ENCODE measurements around the gene PACSIN3.

The PACSIN3 gene

DNA sequence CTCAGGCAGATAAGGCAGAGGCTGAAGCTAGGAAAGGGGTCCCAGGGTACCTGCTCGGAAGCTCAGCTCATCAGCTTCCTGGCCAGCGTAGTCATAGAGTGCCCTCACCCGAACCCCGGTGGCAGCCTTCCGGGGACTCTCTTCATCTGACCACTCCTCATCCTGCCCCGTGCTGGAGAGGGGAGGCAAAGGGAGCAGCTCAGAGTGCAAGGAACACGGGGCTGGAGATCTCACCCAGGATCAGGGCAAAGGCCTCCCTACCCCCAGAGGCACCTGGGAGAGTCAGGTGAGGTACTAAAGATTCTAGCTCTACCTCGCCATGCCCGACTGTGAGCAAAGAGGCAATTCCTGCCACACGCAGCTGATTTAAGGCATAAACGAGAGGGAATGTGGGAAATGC is 7.9 kb downstream of the PACSIN3 start:
- TF ChIP-seq POLR2AphosphoS5 (IDR thresholded peaks at IDR 0.05; ENCODE audit: low read depth, low read length) (no peak), FOXP2 (optimal IDR thresholded peaks at IDR 0.05; ENCODE audit: borderline replicate concordance, extremely low read depth, extremely low read length, insufficient read depth) (no peak), SIN3A (IDR thresholded peaks at IDR 0.05; ENCODE audit: borderline replicate concordance, insufficient read depth, low read length) (no peak), TAF1 (IDR thresholded peaks at IDR 0.05; ENCODE audit: borderline replicate concordance, insufficient read depth, low read length) (no peak)
- TF ChIP-seq, protein P1, sequence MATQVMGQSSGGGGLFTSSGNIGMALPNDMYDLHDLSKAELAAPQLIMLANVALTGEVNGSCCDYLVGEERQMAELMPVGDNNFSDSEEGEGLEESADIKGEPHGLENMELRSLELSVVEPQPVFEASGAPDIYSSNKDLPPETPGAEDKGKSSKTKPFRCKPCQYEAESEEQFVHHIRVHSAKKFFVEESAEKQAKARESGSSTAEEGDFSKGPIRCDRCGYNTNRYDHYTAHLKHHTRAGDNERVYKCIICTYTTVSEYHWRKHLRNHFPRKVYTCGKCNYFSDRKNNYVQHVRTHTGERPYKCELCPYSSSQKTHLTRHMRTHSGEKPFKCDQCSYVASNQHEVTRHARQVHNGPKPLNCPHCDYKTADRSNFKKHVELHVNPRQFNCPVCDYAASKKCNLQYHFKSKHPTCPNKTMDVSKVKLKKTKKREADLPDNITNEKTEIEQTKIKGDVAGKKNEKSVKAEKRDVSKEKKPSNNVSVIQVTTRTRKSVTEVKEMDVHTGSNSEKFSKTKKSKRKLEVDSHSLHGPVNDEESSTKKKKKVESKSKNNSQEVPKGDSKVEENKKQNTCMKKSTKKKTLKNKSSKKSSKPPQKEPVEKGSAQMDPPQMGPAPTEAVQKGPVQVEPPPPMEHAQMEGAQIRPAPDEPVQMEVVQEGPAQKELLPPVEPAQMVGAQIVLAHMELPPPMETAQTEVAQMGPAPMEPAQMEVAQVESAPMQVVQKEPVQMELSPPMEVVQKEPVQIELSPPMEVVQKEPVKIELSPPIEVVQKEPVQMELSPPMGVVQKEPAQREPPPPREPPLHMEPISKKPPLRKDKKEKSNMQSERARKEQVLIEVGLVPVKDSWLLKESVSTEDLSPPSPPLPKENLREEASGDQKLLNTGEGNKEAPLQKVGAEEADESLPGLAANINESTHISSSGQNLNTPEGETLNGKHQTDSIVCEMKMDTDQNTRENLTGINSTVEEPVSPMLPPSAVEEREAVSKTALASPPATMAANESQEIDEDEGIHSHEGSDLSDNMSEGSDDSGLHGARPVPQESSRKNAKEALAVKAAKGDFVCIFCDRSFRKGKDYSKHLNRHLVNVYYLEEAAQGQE (IDR thresholded peaks at IDR 0.05; ENCODE audit: insufficient read depth in 1 of 2, low read depth in 2 of 2, low read length in 2 of 2), result no peak

DNA sequence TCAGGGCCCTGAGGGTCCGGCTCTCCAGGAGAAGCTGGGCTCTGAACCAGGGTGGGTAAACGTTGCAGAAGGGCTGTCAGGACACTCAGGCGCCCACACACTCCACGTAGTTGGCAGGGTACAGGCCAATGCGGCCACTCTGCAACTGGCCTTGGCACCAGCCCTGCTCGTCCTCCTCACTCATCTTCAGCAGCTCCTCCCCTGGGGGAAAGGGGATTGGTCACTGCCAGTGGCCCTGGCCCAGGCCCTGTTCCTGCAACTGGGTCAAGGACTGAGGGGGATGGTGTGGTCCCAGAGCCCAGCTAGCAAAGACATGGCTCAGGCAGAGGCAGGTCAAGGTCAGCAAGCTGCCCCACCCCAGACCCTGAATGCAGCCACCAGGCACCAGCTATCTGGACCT is 8.4 kb downstream of the PACSIN3 start:
- TF ChIP-seq TAF1 (IDR thresholded peaks at IDR 0.05; ENCODE audit: borderline replicate concordance, insufficient read depth, low read length), result no peak
- TF ChIP-seq SIN3A (IDR thresholded peaks at IDR 0.05; ENCODE audit: borderline replicate concordance, insufficient read depth, low read length), result no peak
- no peak for TF ChIP-seq FOXP2 (optimal IDR thresholded peaks at IDR 0.05; ENCODE audit: borderline replicate concordance, extremely low read depth, extremely low read length, insufficient read depth)
- TF ChIP-seq POLR2AphosphoS5 (IDR thresholded peaks at IDR 0.05; ENCODE audit: low read depth, low read length), result no peak

DNA sequence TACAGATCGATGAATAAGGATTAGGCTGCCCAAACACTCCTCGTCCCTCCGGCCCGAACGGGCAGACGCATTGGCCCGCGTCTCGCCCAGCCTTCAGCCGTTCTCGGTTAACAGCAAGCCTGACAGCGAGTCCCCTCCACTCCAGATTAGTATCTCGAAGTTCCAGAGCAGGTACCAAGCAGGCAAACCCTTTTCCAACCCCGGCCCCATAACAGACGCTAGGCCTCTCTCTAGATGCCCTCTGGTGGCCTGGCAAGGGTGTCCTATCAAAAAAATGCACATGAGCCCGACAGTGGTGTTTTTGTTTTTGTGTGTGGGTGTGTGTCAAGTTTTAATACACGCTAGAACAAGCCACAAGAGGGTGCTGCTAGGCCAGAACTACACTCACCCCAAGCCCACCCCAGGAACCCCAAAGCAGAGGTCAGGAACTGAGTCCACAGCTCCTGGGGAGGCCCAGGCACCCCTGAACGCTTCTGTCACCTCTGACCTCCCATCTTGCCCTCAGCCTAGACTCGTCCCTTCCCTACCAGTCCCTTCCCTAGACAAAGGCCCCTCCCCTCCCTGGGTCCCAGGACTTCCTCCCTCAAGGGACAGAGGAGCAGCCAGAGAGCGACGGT is 8.9 kb downstream of the PACSIN3 start:
- TF ChIP-seq SIN3A (IDR thresholded peaks at IDR 0.05; ENCODE audit: borderline replicate concordance, insufficient read depth, low read length), result peak; percentile 49; the same call in 1 of the 2 replicates
- TF ChIP-seq, protein P1 (IDR thresholded peaks at IDR 0.05; ENCODE audit: insufficient read depth in 1 of 2, low read depth in 2 of 2, low read length in 2 of 2), result no peak

DNA sequence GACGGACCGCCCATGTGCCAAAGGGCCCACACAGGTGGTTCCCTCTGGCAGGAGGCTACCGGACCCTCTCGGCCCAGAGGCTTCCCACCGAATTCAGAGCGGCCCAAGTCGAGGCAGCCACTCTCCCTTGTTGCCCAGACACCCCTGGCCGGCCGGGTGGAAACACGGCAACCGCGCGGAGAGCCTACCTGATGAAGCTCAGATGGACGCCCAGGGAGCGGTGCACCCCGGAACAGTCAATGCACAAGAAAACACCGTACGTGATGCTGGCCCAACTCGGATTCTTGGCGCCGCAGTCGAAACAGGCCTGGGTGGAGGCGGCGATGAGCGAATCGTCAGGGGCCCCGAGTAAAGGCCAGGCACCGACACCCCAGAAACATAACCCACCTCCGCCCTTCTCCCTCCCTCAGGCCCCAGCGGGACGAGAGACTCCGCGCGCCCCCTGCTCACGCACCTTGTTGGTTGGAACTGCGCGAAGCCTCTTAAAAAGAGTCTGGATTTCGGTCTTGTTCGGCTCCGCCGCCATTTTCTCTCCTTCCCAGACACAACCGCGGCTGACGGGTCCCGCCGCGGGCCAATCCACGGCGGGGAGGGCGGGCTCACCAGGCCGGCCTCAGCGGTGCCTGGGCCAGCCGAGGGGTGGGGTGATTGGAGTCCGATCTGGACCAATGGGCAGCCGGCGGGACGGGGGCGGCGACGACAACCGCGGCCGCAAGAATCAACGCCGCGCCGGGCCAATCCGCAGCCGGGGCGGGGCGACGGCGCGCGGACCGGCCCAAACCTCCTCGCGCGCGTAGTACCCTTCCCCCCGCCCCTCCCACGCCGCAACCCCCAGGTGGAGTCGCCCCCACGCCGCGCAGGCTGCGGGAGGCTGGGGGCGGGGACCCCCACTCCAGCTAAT is 9.7 kb downstream of the PACSIN3 start, which contains the start of gene ARFGAP2:
Gene ARFGAP2, minus strand, starts transcription at position 552 of the 901 bp plus-strand sequence. Its CDS starts 26 bp downstream, at position 526.
- TF ChIP-seq TAF1 (IDR thresholded peaks at IDR 0.05; ENCODE audit: borderline replicate concordance, insufficient read depth, low read length), result peak; percentile 97
- peak; percentile 86 for TF ChIP-seq POLR2AphosphoS5 (IDR thresholded peaks at IDR 0.05; ENCODE audit: low read depth, low read length)
- no peak for TF ChIP-seq SIN3A (IDR thresholded peaks at IDR 0.05; ENCODE audit: borderline replicate concordance, insufficient read depth, low read length)
- TF ChIP-seq, protein P1 (IDR thresholded peaks at IDR 0.05; ENCODE audit: insufficient read depth in 1 of 2, low read depth in 2 of 2, low read length in 2 of 2), result no peak
- peak; percentile 77 for TF ChIP-seq FOXP2 (optimal IDR thresholded peaks at IDR 0.05; ENCODE audit: borderline replicate concordance, extremely low read depth, extremely low read length, insufficient read depth)

DNA sequence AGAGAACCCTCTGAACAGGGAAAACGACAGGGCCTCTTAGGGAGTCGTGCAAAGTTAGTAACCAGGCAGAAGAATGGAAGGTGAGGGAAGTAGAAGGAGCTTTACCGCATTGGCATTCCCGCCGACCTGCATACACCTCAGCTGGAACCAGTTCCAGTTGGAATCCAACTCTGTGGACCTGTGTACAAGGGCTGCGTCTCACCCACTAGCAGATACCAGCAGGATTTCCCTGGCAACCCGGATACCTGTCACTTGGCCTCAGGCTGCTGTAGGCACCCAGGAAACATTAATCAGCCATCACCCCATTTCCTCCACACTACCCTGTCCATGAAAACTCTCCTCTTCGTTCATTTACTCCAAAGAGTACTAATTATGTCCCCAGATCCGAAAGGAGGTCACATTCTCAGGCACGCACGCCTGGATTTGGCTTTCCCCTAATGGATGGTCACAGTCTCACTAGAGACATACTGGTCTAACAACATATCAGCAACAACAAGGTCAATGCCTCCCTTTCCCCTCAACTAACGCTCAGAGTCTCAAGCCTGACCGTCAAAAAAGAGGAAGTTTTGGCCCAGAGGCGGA is 10.4 kb downstream of the PACSIN3 start:
- no peak for TF ChIP-seq SIN3A (IDR thresholded peaks at IDR 0.05; ENCODE audit: borderline replicate concordance, insufficient read depth, low read length)
- no peak for TF ChIP-seq FOXP2 (optimal IDR thresholded peaks at IDR 0.05; ENCODE audit: borderline replicate concordance, extremely low read depth, extremely low read length, insufficient read depth)
- TF ChIP-seq TAF1 (IDR thresholded peaks at IDR 0.05; ENCODE audit: borderline replicate concordance, insufficient read depth, low read length), result no peak
- no peak for TF ChIP-seq POLR2AphosphoS5 (IDR thresholded peaks at IDR 0.05; ENCODE audit: low read depth, low read length)
- TF ChIP-seq, protein P1 (IDR thresholded peaks at IDR 0.05; ENCODE audit: insufficient read depth in 1 of 2, low read depth in 2 of 2, low read length in 2 of 2), result no peak

All from PFSK-1 (cell line).